GM12891 (cell line): ENCODE results near the gene MYO1H.

Experiments used
- POLR2A ChIP-seq: IDR thresholded peaks from 2 replicates; pipeline ENCODE4 v1.6.1; 2011; ENCODE audit warnings: low read depth, low read length, control low read depth
- POLR2AphosphoS5 ChIP-seq: IDR thresholded peaks from 2 replicates; pipeline ENCODE4 v1.6.1; 2011; ENCODE audit warnings: low read depth, low read length, control low read depth

GRCh38 chr12:109305547-109305946 is 42.2 kb upstream of the MYO1H start:
- TF ChIP-seq POLR2AphosphoS5 (no peak), POLR2A (no peak)
